ENCODE results near the gene DRD2.

DNA sequence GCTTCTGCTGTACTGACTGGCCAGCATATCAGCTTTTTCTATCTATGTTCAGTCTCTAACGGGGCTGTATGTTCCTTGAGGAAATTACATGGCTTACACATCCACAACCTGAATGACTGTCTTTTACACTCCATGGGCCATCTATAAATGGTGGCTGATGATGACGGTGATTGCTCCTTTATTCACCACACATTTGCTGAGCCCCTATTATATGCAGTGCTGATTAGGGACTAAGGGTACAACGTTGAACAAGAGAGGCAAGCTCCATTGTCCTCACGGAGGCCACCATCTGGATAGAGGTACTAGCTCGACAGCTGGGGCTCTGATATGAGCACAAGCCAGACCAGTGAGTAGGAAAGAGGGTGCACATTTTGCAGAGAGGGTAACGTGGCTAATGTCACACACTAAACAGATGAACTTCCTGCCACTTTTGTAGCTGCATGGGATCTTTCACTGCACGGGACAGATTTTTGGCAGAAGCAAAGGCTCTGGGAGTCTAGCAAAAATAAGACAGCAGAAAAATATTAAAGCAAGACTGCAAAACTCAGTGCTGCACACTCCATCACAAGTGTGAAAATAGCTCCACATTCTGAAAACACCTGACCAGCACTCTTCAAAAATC, 30.6 kb downstream of the DRD2 start:
- TF ChIP-seq, protein P1, sequence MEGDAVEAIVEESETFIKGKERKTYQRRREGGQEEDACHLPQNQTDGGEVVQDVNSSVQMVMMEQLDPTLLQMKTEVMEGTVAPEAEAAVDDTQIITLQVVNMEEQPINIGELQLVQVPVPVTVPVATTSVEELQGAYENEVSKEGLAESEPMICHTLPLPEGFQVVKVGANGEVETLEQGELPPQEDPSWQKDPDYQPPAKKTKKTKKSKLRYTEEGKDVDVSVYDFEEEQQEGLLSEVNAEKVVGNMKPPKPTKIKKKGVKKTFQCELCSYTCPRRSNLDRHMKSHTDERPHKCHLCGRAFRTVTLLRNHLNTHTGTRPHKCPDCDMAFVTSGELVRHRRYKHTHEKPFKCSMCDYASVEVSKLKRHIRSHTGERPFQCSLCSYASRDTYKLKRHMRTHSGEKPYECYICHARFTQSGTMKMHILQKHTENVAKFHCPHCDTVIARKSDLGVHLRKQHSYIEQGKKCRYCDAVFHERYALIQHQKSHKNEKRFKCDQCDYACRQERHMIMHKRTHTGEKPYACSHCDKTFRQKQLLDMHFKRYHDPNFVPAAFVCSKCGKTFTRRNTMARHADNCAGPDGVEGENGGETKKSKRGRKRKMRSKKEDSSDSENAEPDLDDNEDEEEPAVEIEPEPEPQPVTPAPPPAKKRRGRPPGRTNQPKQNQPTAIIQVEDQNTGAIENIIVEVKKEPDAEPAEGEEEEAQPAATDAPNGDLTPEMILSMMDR (IDR thresholded peaks at IDR 0.05; ENCODE audit: poor library complexity): no peak
- TF ChIP-seq EZH2 (IDR thresholded peaks at IDR 0.05; ENCODE audit: borderline replicate concordance): no peak
- TF ChIP-seq EZH2phosphoT487 (IDR thresholded peaks at IDR 0.05; ENCODE audit: low read depth, severe bottlenecking, unreplicated experiment): no peak
